Raji (cell line): ENCODE data around the gene PLCG2.

Experiments used
- POLR2A ChIP-seq: IDR thresholded peaks from 2 replicates; pipeline ENCODE4 v1.6.1; 2011; ENCODE audit warnings: low read depth, low read length, control low read depth; ENCODE audit not compliant: insufficient read depth

The PLCG2 gene

DNA sequence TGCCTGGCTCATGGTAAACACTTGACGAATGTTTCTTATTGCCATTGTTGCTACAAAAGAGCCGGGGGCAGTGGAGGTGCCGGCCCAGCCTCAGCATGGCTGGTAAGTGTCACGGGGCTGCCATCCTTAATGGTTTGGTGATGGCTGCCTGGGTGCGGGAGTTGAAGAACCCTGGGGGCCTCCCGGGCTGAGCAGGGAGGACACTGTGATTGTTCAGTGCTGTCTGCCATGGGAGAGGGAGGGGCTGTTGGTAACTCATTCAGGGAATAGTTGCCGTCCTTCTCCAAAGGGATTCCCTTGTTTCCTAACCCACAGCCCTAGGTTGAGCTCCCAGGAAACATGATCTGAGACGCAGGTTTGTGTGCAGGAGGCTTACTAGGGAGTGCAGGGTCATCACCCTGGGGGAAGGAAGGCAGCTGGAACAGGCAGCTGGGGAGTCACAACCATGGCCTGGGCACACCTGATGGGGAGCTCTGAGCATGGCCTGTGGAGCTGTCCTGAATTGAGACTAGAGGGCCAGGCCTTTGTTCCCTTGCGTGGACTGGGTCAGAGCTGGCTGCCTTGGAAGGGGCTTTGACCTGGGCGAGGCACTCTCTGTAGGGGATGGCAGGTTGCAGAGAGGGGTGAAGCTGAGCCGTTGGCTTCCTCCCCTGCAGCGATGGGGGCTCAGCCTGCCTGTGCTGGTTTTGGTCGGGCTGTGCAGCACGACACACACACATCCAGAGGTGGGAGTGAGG is 85.7 kb downstream of the PLCG2 start:
- no peak for TF ChIP-seq POLR2A

DNA sequence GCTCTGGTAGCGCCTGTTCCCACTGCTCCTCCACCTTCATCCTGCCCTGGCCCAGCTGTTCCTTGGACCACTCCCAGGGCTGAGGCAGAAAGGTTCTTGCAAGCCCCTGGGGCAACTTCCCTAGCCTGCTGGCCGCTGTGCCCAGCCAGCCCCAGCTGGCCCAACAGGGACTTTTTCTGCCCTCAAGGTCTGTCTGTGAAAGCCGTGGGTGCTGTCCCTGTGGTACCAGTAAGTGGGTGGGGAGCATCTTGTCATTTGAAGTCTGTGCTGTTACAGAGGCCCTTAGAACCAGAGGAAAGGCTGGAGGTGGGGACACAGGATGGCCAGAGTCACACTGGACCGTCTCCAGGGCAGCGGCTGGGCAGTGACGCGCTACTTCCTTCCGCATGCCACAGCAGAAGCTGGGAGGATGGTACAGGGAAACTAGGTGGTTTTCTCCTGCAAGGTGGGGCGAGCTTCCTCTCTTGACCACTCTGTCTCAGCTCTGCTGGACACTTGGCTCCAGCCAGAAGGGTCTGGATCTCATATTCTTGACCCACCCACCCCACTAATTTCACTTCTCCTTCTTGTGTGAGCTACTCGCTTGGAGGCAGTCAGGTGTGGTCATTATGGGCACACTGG is 87.8 kb downstream of the PLCG2 start:
- no peak for TF ChIP-seq POLR2A

DNA sequence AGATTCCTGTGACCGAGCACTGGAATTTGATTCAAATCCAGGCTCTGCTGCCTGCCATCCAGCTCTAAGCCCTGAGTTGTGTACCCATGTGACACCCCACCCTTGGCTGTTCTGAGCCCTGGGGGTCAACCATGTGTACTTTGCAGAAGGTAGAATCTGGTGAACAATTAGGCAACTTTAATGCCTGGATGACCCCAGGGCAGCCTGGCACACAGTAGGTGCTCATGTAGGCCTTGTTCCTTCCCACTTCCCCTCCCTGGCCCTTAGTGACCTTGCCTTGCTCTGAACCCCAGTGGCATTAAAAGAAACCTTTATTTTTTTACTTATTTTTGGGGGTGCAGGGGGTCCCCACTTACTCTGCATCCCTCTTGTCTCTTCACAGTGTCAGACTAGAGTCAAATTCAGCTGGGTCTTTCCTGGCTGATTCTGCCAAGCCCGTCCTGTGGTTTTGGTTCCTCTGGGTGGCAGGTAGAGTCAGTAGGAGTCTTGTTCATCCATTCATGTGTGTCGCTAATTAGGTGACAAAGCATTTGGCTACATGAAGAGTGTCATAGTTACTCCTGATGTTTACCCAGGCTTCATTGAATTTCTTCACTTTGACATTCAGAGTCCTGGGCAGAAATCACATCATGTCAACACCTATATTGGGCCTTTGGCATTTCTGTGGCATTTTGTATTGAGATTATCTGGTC is 89.1 kb downstream of the PLCG2 start:
- TF ChIP-seq POLR2A = no peak

DNA sequence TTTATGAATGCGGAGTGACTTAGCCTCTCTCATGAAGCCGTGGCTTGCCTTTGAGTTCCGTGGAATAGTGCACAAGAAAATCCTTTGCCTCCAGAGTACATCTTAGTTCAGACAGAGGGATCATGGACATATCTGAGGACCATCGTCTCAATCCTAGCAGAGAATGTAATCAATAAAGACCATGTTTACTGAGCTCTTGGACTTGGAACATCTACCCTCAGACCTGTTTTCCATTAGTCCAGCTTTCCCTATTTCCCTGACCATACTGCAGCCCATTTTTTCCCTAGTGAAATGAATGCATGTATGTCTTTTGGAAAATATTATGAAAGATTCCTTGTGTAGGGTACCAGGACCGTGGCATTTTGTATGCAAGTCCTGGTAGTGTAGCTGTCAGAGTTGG is 90.2 kb downstream of the PLCG2 start:
- no peak for TF ChIP-seq POLR2A

DNA sequence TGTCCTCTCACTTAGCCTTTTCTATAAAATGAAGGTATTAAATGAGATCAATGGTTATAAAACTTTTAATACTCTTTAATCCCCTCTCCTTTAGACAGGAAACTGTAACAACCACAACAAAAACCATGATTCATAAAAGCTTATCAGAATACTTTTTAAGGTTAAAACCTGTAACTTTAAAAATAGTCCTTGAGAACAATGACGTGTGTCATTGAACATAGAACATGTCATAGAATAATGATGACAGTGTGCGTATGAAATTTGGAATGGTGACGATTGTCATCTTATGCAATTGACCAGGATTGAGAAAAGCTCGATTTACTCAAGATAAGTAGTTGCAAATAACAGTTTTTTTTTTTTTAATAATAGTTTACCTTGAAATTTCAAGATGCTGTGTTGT is 94.1 kb downstream of the PLCG2 start:
- no peak for TF ChIP-seq POLR2A

DNA sequence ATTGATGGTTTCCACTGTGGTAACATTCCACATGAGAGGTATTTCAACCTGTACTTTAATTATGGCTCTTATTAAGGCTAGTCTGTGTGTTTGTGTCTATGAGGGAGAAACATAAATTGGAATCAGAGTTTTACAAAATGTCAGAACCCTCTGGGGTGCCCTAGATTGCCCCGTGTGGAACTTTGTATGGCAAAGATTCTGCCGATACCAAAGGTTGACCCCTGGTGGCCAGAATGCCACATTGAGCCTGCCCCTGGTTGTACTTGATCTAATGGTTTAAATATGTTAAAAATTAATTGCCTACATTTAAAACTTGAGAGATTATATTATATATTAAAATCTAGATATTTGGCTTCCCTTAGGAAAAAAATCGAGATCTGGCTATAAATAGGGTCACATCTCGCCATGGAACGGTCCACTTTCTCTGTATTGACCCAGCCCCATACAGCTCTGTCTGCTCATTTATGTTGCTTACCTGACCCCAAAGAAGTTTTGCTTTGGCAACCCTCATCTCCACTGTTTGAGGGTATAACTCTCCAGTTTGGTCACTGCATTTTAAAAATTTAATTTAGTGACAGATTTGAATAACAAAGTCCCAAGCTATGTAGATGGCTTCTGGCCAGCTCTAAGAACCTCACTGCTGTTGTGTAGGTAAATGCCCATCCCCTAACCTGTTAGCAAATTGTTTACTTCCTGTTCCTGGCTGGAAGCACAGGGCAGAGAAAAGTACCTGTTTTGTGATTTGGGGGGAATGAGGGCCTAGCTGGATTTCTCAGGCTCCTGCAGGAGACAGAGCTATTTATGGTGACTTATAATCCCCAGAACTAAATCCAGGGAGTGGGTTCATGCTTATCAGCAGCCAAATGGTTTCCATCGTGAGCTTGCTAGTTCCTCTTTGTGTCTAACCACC is 95.0 kb downstream of the PLCG2 start:
- no peak for TF ChIP-seq POLR2A

DNA sequence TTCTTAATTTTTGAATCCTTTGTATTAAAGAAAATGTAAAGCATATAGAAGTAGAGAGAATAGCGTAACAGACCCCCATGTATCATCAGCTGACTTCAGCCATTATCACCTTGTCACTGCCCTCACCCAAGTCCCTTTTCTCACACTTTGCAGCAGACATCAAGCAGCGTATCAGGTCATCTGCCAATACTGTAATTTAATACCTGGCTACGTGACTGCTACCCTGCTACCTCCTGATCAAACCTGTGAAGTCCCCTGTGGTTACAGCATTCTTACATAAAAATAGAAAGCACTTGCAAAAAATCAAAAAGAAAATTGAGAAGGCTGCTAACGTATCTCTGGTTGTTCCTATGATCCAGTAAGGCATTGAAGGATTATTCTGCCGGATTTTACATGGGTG is 96.4 kb downstream of the PLCG2 start:
- TF ChIP-seq POLR2A = no peak

DNA sequence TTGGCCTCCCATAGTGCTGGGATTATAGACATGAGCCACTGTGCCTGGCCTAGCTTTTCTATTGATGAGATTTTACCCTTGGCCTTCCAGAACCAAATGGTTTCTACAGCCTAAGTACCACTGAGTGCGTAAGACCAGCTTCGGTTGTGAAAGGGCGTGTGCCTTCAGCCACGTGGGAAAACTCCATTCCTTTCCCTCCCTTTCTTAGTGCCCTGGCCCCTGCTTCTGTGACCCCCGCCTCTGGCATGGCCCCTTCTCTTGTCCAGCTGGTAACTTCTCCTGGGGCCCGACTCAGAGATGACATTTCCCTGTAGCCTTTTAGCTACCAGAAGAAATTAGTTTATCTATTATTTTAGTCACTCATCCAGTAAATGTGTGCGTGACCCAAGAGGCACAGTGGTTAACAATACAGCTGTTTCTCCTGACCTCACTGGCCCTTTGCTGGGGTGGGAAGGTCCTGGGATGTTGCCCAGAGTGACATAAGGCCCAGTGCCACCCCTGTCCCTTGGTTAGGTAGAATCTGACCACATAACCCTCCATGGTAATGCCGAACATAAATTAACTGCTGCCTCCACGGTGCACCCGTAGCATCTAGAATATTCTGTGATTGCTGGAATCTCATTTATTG is 97.3 kb downstream of the PLCG2 start:
- no peak for TF ChIP-seq POLR2A

DNA sequence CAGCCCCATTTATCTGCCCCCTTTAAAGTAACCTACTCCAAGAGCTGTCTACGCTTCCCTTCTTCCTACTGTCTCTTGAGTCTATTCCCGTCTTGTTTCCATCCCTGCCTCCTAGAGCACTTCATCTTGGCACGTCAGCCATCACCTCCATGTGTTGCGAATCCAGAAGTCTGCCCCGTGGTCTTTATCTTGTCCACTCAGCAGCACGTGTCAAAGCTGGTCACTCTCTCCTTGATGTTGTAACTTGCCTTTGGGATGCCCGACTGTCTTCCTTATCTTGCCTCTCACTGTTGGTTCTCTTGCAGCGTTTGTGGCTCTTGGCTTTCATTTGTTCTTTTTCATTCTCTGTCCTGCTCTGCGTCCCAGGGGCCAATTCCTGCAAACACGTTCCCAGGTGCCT is 99.4 kb downstream of the PLCG2 start:
- no peak for TF ChIP-seq POLR2A

DNA sequence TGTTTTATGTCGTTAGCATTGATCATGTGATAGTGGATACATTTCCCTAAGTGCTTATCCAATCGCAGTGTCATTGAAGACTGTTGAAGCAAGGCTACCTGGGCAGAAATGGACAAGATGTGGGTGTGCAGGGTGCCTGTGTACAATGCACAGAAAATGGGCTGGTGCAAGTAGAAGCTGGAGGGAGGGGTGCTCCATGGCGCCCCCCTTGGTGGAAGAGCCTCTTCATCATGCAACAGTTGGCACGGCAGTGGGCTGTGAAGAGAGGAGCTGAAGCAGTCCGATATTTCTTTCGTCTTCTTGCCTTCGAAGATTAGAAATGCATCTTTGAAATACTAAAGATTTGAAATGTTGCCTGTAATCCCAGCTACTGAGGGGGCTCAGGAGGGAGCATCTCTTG is 100.5 kb downstream of the PLCG2 start:
- no peak for TF ChIP-seq POLR2A

DNA sequence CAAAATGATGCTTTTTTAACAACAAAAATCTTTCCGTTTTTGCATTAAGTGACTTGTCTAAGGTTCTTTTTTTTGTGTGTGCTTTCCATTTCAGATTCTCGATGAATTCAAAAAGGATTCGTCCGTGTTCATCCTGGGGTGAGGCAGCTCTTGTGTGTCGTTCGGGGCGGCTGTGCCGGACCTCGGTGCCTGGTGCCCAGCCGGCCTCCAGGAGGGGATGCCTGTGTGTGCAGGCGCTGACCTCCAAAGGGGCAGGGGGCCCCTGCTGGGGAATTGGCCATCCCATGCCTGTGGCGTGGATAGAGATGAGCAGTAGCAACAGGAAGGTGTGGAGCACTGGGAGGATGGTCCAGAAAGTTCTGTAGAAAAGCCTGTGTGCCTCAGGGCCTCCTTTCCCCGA is 101.7 kb downstream of the PLCG2 start:
- TF ChIP-seq POLR2A = no peak

DNA sequence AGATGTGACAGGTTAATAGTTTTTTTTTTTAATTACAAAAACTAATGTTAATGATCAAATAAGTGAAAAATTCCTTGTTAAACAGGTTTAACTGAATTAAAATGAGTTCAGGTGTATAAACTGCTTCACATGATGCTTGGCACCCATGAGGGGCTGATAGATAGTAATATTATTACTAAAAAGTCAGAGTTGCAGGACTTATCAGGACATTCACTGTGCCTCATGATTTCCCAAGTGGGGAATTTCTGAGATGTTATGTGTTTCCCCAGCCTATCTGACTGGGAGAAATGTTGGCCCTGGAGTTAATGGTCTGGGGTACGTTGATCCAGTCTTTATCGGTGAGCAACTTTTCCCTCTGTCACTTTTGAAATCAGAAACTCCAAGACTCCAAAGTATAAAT is 102.1 kb downstream of the PLCG2 start:
- no peak for TF ChIP-seq POLR2A

DNA sequence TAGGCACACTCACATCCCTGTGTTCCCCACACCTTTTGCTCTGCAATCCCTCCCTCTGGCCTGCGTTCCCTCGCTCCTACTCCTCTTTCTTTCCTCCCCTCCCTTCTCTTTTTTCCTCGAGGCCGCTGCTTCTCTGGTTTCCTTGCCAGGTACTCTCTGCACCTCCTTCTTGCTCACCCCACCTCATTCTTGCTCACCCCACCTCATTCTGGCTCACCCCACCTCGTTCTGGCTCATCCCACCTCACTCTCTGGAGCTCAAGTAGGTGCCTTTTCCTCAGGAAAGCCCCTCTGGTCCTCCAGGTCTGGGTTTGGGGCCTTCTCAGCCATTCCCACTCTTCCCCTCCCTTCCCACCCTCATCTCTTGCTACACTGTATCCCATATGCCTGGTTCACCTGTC is 103.5 kb downstream of the PLCG2 start:
- TF ChIP-seq POLR2A = no peak

DNA sequence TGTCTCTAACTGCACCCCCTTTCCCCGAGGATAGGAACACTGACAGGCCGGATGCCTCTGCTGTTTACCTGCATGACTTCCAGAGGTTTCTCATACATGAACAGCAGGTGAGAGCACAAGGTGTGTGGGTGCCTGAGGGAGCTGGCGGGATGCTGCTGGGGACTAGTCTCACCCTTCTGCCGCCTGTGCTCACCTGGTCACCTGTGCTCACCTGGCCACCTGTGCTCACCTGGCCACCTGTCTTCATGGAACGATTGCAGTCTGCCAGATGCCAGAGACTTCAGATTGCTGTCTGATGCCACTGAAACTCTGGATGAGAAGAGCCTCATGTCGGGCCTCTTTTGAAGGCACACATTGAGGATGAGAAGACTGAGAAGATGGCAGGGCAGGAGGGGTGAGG is 104.1 kb downstream of the PLCG2 start:
- no peak for TF ChIP-seq POLR2A
